Neural cell (in vitro differentiated cells): Measurements from ENCODE around the gene HOGA1. TPM values are rescaled to one million over a fixed set of nuclear protein-coding genes. Genes with fewer than 3 reads are reported as not detected.
A peak's percentile ranks its signal among the peaks of the same experiment; 100 is the strongest.

ENCODE experiments used
- H2AFZ ChIP-seq: fragments of 200-600, 300-800 bp; sonication (generic), shearing (Covaris generic); 2 replicates; pipeline ENCODE4 v1.6.0; 2014; ENCODE audit warnings: low read depth, mild to moderate bottlenecking, antibody characterized with exemption, low read length, moderate library complexity
- H3F3A ChIP-seq: fragments of 200-600 bp; shearing (Covaris generic); 2 replicates; pipeline ENCODE4 v1.6.1; 2016; ENCODE audit warnings: mild to moderate bottlenecking, moderate library complexity, mixed read lengths, antibody characterized with exemption, low read length; ENCODE audit not compliant: insufficient read depth, poor library complexity, severe bottlenecking
- H3K27ac ChIP-seq: fragments of 200-600, 300-800 bp; sonication (generic), shearing (Covaris generic); 2 replicates; pipeline ENCODE4 v1.5.1; 2014; ENCODE audit warnings: mild to moderate bottlenecking, low read length, moderate library complexity
- H3K27me3 ChIP-seq: fragments of 300-800, 200-600 bp; sonication (generic), shearing (Covaris generic); 2 replicates; pipeline ENCODE4 v1.6.0; 2014; ENCODE audit warnings: mild to moderate bottlenecking, low read depth, low read length, moderate library complexity; ENCODE audit not compliant: insufficient read depth
- H3K36me3 ChIP-seq: fragments of 300-800, 200-600 bp; sonication (generic), shearing (Covaris generic); 2 replicates; pipeline ENCODE4 v1.5.1; 2014; ENCODE audit warnings: mild to moderate bottlenecking, antibody characterized with exemption, low read length, moderate library complexity; ENCODE audit not compliant: insufficient read depth
- H3K4me2 ChIP-seq: fragments of 300-800, 200-600 bp; sonication (generic), shearing (Covaris generic); 2 replicates; pipeline ENCODE4 v1.6.0; 2014; ENCODE audit warnings: mild to moderate bottlenecking, low read length
- H3K4me3 ChIP-seq: fragments of 300-800, 200-600 bp; sonication (generic), shearing (Covaris generic); 2 replicates; pipeline ENCODE4 v1.5.1; 2014; ENCODE audit warnings: mild to moderate bottlenecking, low read length, moderate library complexity
- H3K79me2 ChIP-seq: fragments of 200-600 bp; shearing (Covaris generic); replicated peaks from 2 replicates; pipeline ENCODE4 v1.6.0; 2014; ENCODE audit warnings: mild to moderate bottlenecking, low read length, moderate library complexity; ENCODE audit not compliant: insufficient read depth
- H3K9ac ChIP-seq: fragments of 300-800, 200-600 bp; sonication (generic), shearing (Covaris generic); 2 replicates; pipeline ENCODE4 v1.6.1; 2016; ENCODE audit warnings: mild to moderate bottlenecking, low read length, mixed read lengths
- H3K9me2 ChIP-seq: fragments of 200-600 bp; shearing (Covaris generic); 2 replicates; pipeline ENCODE4 v1.6.1; 2016; ENCODE audit warnings: mild to moderate bottlenecking, low read length, mixed read lengths; ENCODE audit not compliant: insufficient read depth
- H3K9me3 ChIP-seq: fragments of 200-600, 300-800 bp; sonication (generic), shearing (Covaris generic); 2 replicates; pipeline ENCODE4 v1.6.1; 2016; ENCODE audit warnings: mild to moderate bottlenecking, mixed run types, low read length, moderate library complexity, mixed read lengths
- H4K20me1 ChIP-seq: fragments of 200-600 bp; shearing (Covaris generic); 2 replicates; pipeline ENCODE4 v1.6.1; 2016; ENCODE audit warnings: mild to moderate bottlenecking, mixed run types; ENCODE audit not compliant: insufficient read depth
- CTCF ChIP-seq: fragments of 450-650 bp; IDR thresholded peaks from 2 replicates; pipeline ENCODE4 v1.5.1; 2014; ENCODE audit warnings: antibody characterized with exemption, mild to moderate bottlenecking, moderate library complexity; ENCODE audit not compliant: poor library complexity, severe bottlenecking
- EP300 ChIP-seq: fragments of 450-650 bp; conservative IDR thresholded peaks from 2 replicates; pipeline ENCODE4 v1.6.1; 2014; ENCODE audit warnings: antibody characterized with exemption, mild to moderate bottlenecking, moderate library complexity; ENCODE audit not compliant: poor library complexity, severe bottlenecking
- EZH2 ChIP-seq: fragments of 200-600, 300-800 bp; shearing (Covaris generic), sonication (generic); IDR thresholded peaks from 2 replicates; pipeline ENCODE4 v1.6.1; 2014; ENCODE audit warnings: antibody characterized with exemption, low read length, borderline replicate concordance, mild to moderate bottlenecking; ENCODE audit not compliant: insufficient read depth, poor library complexity, severe bottlenecking
- MXI1 ChIP-seq: fragments of 450-650 bp; conservative IDR thresholded peaks from 2 replicates; pipeline ENCODE4 v1.6.1; 2014; ENCODE audit warnings: antibody characterized with exemption, mild to moderate bottlenecking; ENCODE audit not compliant: poor library complexity, severe bottlenecking
- POLR2AphosphoS5 ChIP-seq: IDR thresholded peaks from 2 replicates; pipeline ENCODE4 v1.6.1; 2012
- RAD21 ChIP-seq: fragments of 450-650 bp; conservative IDR thresholded peaks from 2 replicates; pipeline ENCODE4 v1.6.1; 2014; ENCODE audit warnings: antibody characterized with exemption, mild to moderate bottlenecking, moderate library complexity
- SMC3 ChIP-seq: fragments of 450-650 bp; conservative IDR thresholded peaks from 2 replicates; pipeline ENCODE4 v1.6.1; 2014; ENCODE audit warnings: antibody characterized with exemption, mild to moderate bottlenecking, moderate library complexity; ENCODE audit not compliant: poor library complexity
- TAF1 ChIP-seq: IDR thresholded peaks from 2 replicates; pipeline ENCODE4 v1.6.1; 2012; ENCODE audit warnings: low read depth
- polyA plus RNA-seq: library from polyadenylated mRNA; depleted of rRNA; stranded (reverse); fragments of >200 nt; gene quantifications from 2 replicates; pipeline ENCODE4 v1.2.3, GENCODE V29; 2014
- TF ChIP-seq, protein P1 (sequence below): IDR thresholded peaks from 2 replicates; pipeline ENCODE4 v1.6.1; 2012; ENCODE audit warnings: borderline replicate concordance

The HOGA1 gene
- polyA plus RNA-seq, 1 donor from 2014 or later = not detected

DNA sequence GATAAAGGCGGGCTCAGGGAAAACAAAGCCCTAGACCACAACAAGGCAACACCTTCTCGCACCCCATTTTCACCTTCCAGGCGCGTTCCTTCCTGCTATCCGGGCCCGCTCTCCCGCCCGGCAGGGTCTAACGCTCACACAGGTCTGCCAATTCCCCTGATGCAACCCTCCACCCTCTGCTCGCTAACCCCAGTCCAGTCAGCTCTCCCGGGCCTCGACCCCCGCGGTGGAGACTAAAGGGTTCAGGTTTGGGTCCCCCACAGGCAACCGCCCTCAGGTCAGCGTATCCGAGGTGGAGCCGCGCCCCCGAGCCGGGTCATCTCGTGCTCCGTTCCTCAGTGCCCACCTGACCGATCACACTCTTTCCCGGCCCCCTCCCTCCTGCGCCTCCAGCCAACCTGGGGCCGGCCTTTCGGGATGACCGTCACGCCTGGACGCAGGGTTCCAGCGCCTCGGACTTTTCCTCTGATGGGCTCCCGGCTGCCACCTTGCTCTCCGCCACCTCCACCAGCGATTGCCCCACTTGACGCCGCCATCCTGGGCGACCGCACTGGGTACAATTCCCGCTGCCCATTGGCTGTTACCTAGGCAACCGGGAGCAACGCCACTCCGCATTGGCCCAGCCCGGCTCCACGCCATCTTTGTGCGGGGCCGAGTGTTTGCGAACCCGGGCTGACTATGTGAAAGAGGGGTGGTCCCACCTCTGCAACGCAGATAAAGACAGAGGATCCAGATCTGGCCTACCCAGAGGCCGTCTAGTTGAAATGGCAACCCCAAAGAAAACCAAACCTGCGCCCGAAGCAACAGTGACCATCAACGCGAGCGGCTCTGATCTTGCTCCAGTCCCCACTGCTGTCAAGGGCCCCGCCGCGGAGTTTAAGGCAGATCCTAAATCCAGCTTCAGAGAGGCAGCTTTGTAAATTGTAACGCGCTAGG, 49.0 kb downstream of the HOGA1 start, which contains the start of gene MORN4:
Gene MORN4 (minus strand): TSS at position 552 of the 936 bp plus-strand sequence. CDS start 13,847 bp downstream, outside the sequence.
- H3K36me3 ChIP-seq = no peaks in the 10 kb centered on the region
- H3K27me3 ChIP-seq = no peaks in the 10 kb centered on the region
- TF ChIP-seq POLR2AphosphoS5 (peak; percentile 80), RAD21 (no peak), CTCF (peak; percentile 34), MXI1 (peak; percentile 86), EP300 (peak; percentile 39), TAF1 (peak; percentile 89), EZH2 (no peak), SMC3 (no peak)
- TF ChIP-seq, protein P1, sequence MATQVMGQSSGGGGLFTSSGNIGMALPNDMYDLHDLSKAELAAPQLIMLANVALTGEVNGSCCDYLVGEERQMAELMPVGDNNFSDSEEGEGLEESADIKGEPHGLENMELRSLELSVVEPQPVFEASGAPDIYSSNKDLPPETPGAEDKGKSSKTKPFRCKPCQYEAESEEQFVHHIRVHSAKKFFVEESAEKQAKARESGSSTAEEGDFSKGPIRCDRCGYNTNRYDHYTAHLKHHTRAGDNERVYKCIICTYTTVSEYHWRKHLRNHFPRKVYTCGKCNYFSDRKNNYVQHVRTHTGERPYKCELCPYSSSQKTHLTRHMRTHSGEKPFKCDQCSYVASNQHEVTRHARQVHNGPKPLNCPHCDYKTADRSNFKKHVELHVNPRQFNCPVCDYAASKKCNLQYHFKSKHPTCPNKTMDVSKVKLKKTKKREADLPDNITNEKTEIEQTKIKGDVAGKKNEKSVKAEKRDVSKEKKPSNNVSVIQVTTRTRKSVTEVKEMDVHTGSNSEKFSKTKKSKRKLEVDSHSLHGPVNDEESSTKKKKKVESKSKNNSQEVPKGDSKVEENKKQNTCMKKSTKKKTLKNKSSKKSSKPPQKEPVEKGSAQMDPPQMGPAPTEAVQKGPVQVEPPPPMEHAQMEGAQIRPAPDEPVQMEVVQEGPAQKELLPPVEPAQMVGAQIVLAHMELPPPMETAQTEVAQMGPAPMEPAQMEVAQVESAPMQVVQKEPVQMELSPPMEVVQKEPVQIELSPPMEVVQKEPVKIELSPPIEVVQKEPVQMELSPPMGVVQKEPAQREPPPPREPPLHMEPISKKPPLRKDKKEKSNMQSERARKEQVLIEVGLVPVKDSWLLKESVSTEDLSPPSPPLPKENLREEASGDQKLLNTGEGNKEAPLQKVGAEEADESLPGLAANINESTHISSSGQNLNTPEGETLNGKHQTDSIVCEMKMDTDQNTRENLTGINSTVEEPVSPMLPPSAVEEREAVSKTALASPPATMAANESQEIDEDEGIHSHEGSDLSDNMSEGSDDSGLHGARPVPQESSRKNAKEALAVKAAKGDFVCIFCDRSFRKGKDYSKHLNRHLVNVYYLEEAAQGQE = peak; percentile 82
- H3F3A ChIP-seq = no peaks in the 10 kb centered on the region
- peak within 1 kb of the TSS; percentile 84 for H3K9ac ChIP-seq
- H3K4me2 ChIP-seq = peak within 1 kb of the TSS; percentile 96
- peak within 1 kb of the TSS; percentile 76 for H3K4me3 ChIP-seq
- no peaks in the 10 kb centered on the region for H3K9me3 ChIP-seq
- no peaks in the 10 kb centered on the region for H3K9me2 ChIP-seq
- peak within 1 kb of the TSS; percentile 99 for H2AFZ ChIP-seq
- peaks cover 25% of the 10 kb centered on the region for H3K79me2 ChIP-seq
- no peaks in the 10 kb centered on the region for H4K20me1 ChIP-seq
- H3K27ac ChIP-seq = peak within 1 kb of the TSS; percentile 93

DNA sequence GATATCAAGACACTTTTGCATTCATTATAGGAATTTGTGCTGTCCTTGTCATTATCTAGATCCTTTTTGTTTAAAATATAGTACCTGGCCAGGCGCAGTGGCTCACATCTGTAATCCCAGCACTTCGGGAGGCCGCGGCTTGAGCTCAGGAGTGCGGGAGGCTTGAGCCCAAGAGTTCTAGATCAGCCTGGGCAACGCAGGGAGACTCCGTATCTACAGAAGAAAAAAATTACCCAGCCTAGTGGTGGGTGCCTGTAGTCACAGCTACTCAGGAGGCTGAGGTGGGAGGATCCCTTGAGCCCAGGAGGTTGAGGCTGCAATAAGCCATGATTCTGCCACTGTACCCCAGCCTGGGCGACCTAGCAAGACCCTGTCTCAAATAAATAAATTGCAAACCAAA, 49.7 kb downstream of the HOGA1 start:
- peak overlapping the region; percentile 93 for H3K27ac ChIP-seq

More for the DNA sequence above, 49.7 kb downstream of the HOGA1 start:
- Histone ChIP-seq H3K27me3 (no peaks in the 10 kb centered on the region), H2AFZ (peak overlapping the region; percentile 99), H3K9me3 (no peaks in the 10 kb centered on the region), H3K9ac (peak overlapping the region; percentile 84), H3K4me3 (peak overlapping the region; percentile 76), H4K20me1 (no peaks in the 10 kb centered on the region), H3K4me2 (peak overlapping the region; percentile 59), H3K9me2 (no peaks in the 10 kb centered on the region), H3F3A (no peaks in the 10 kb centered on the region), H3K79me2 (peaks cover 25% of the 10 kb centered on the region), H3K36me3 (no peaks in the 10 kb centered on the region)
- TF ChIP-seq POLR2AphosphoS5 = no peak
- peak; percentile 52 for TF ChIP-seq CTCF
